K562 (cell line): Measurements from ENCODE around the gene SLC39A5. TPM values are rescaled to one million over a fixed set of nuclear protein-coding genes. Genes with fewer than 3 reads are reported as not detected.
A peak's percentile ranks its signal among the peaks of the same experiment; 100 is the strongest.

ENCODE experiments used
- ERF ChIP-seq: fragments of 450-650 bp; formaldehyde crosslinking; IDR thresholded peaks from 2 replicates; pipeline ENCODE4 v1.4.0; 2020; ENCODE audit warnings: mild to moderate bottlenecking, mixed read lengths
- HDAC8 ChIP-seq: fragments of 450-650 bp; IDR thresholded peaks from 2 replicates; pipeline ENCODE4 v1.6.1; 2016; ENCODE audit warnings: mild to moderate bottlenecking, missing genetic modification characterization, moderate library complexity, missing compliant biosample characterization
- KDM4B ChIP-seq, 2 experiments: fragments of 450-650 bp in 1 of 2; sonication (generic) in 1 of 2; IDR thresholded peaks; 2 replicates each; pipeline ENCODE4 v1.6.1; 2016 to 2017; ENCODE audit warnings: borderline replicate concordance in 2 of 2, antibody characterized with exemption in 1 of 2, low read depth in 1 of 2, mild to moderate bottlenecking in 1 of 2
- POLR3A ChIP-seq: IDR thresholded peaks from 2 replicates; pipeline ENCODE4 v1.6.1; 2011; ENCODE audit warnings: borderline replicate concordance, mild to moderate bottlenecking, moderate library complexity; ENCODE audit not compliant: insufficient read length, insufficient read depth; ENCODE audit errors: extremely low read depth
- SIN3B ChIP-seq: fragments of 450-650 bp; IDR thresholded peaks from 2 replicates; pipeline ENCODE4 v1.6.1; 2017; ENCODE audit warnings: low read depth, mild to moderate bottlenecking, moderate library complexity
- SMAD1 ChIP-seq: fragments of 150-350 bp; IDR thresholded peaks from 2 replicates; pipeline ENCODE4 v1.6.1; 2014; ENCODE audit warnings: low read length, low read depth; ENCODE audit not compliant: partially characterized antibody
- SMAD3 ChIP-seq: fragments of 450-650 bp; formaldehyde crosslinking; conservative IDR thresholded peaks from 2 replicates; pipeline ENCODE4 v1.4.0; 2020; ENCODE audit warnings: mild to moderate bottlenecking
- SMARCE1 ChIP-seq: fragments of 450-650 bp; IDR thresholded peaks from 2 replicates; pipeline ENCODE4 v1.7.1; 2016; ENCODE audit warnings: mild to moderate bottlenecking
- TCF7 ChIP-seq: sonication (generic); IDR thresholded peaks from 2 replicates; pipeline ENCODE4 v1.6.1; 2016; ENCODE audit warnings: antibody characterized with exemption, borderline replicate concordance
- TEAD2 ChIP-seq: fragments of 450-650 bp; IDR thresholded peaks from 2 replicates; pipeline ENCODE4 v1.6.1; 2016; ENCODE audit warnings: missing genetic modification characterization, control low read depth, missing compliant biosample characterization
- ZNF232 ChIP-seq: sonication (generic); formaldehyde crosslinking; IDR thresholded peaks from 2 replicates; pipeline ENCODE4 v1.8.0; 2022; ENCODE audit warnings: mild to moderate bottlenecking, missing genetic modification reagents
- ZNF274 ChIP-seq: IDR thresholded peaks from 2 replicates; pipeline ENCODE4 v1.6.1; 2011; ENCODE audit warnings: low read depth, mild to moderate bottlenecking, low read length, moderate library complexity, borderline replicate concordance
- polyA plus RNA-seq, 8 experiments: library from polyadenylated mRNA; depleted of rRNA in 4 of 8; stranded (reverse) in 5 of 8; unstranded in 3 of 8; fragments of >200 nt; fragmentation: Nextera tagmentation in 2 of 8; fragmentation: Illumina TruSeq in 1 of 8; extraction: Ambion mirVana in 2 of 8; extraction: Trizol in 1 of 8; gene quantifications; 2 replicates each; pipeline versions ENCODE4 v1.2.1 to v1.2.3, GENCODE V29; 2011 to 2014; ENCODE audit warnings: inconsistent platforms in 1 of 8, missing spikeins in 1 of 8
- total RNA-seq, 7 experiments: library from RNA; depleted of rRNA in 6 of 7; stranded (reverse); fragments of >200 nt in 6 of 7; fragmentation: Illumina TruSeq in 2 of 7; extraction: Trizol in 2 of 7; gene quantifications; 2 replicates each; pipeline versions ENCODE4 v1.2.1 to v1.2.3, GENCODE V29; 2011 to 2021; ENCODE audit warnings: low replicate concordance in 1 of 7
- TF ChIP-seq, protein P1 (sequence below), 2 experiments: fragments of 450-650 bp in 1 of 2; sonication (generic) in 1 of 2; formaldehyde crosslinking in 1 of 2; IDR thresholded peaks in 1 of 2; conservative IDR thresholded peaks in 1 of 2; 2 replicates each; pipeline versions ENCODE4 v1.6.1 to v1.8.1; 2016 to 2023; ENCODE audit warnings: mild to moderate bottlenecking in 2 of 2, moderate library complexity in 2 of 2, inconsistent platforms in 1 of 2, missing genetic modification reagents in 1 of 2
- TF ChIP-seq, protein P2 (sequence below): fragments of 200-800 bp; sonication (Bioruptor generic); IDR thresholded peaks from 2 replicates; pipeline ENCODE4 v1.6.1; 2017; ENCODE audit warnings: missing genetic modification characterization, missing compliant biosample characterization
- TF ChIP-seq, protein P3 (sequence below), 2 experiments: fragments of 450-650 bp in 1 of 2; IDR thresholded peaks; 2 replicates each; pipeline ENCODE4 v1.6.1; 2011 to 2017; ENCODE audit warnings: low read depth in 2 of 2, antibody characterized with exemption in 1 of 2, borderline replicate concordance in 1 of 2, low read length in 1 of 2, mild to moderate bottlenecking in 1 of 2, mixed read lengths in 1 of 2; ENCODE audit not compliant: control insufficient read depth in 1 of 2
- TF ChIP-seq, protein P4 (sequence below), 2 experiments: fragments of 150-350 bp in 1 of 2; IDR thresholded peaks; 2 replicates each; pipeline ENCODE4 v1.6.1; 2012 to 2016; ENCODE audit warnings: low read depth in 2 of 2, low read length in 2 of 2, mild to moderate bottlenecking in 1 of 2, moderate library complexity in 1 of 2

The SLC39A5 gene
- total and polyA plus RNA-seq, 9 of the 15 experiments (the other 6 are each of a cell fraction or from before 2014, with no cell fraction given), result 0.08 to 0.10 TPM; not detected in 7

DNA sequence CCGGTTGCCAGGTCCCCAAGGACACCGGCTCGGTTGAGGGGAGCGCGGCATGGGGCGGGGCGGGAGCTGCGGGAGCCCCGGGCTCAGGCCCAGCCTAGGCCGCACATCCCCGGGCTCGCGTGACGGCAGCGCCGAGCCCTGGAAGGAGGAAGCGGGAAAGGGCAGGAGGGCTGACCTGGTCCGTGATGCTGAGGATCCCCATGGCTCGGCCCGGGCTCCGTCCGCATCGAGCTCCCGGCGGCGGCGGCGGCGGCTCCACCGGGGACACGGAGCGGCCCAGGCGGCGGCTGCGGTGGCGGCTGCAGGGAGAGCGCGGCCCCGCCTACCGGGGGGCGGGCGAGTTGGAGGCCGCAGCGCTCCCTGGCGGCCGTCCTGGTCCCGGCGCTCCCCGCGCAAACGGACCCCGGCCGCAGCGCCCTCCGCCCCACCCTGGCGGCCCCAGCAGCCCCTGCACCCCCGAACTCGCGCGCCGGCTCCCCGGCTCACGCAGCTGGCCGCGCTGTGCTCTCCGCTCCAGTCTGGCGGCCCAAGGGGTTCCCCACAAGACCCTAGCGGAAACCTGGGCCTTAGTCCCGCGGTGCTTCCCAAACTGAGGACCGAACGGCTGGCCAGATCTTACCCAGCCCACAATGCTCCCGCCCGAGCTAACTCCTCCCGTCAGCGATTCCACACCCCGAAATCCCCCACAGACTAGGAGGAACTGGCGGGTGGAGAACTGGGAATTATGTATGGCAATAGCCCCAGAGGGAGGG, 28.4 kb downstream of the SLC39A5 start, which contains the start of gene ANKRD52 (continued):
- TF ChIP-seq ZNF232 (CRISPR knock-in tag) (0 out of 2 replicates have a peak, but pooled peaks have one; percentile 10), TEAD2 (no peak), KDM4B (IDR thresholded peaks at IDR 0.05; ENCODE audit: borderline replicate concordance in 2 of 2, low read depth in 1 of 2) (peak in 1 of 2 experiments; percentile 40; a peak in 1 of 4 replicates), POLR3A (no peak), ERF (CRISPR knock-in tag) (0 out of 2 replicates have a peak, but pooled peaks have one; percentile 71), HDAC8 (no peak), SMARCE1 (peak; percentile 49; the same call in 1 of the 2 replicates), SMAD1 (peak; percentile 10), ZNF274 (no peak), TCF7 (no peak), SMAD3 (no peak), SIN3B (peak; percentile 67; the same call in 1 of the 2 replicates)
- TF ChIP-seq, protein P1, sequence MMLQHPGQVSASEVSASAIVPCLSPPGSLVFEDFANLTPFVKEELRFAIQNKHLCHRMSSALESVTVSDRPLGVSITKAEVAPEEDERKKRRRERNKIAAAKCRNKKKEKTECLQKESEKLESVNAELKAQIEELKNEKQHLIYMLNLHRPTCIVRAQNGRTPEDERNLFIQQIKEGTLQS (IDR thresholded peaks at IDR 0.05), result no peak
- TF ChIP-seq, protein P1 (CRISPR knock-in tag; conservative IDR thresholded peaks at IDR 0.05), result no peak
- TF ChIP-seq, protein P2, sequence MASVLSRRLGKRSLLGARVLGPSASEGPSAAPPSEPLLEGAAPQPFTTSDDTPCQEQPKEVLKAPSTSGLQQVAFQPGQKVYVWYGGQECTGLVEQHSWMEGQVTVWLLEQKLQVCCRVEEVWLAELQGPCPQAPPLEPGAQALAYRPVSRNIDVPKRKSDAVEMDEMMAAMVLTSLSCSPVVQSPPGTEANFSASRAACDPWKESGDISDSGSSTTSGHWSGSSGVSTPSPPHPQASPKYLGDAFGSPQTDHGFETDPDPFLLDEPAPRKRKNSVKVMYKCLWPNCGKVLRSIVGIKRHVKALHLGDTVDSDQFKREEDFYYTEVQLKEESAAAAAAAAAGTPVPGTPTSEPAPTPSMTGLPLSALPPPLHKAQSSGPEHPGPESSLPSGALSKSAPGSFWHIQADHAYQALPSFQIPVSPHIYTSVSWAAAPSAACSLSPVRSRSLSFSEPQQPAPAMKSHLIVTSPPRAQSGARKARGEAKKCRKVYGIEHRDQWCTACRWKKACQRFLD, result peak; percentile 60; the same call in 1 of the 2 replicates
- TF ChIP-seq, protein P3, sequence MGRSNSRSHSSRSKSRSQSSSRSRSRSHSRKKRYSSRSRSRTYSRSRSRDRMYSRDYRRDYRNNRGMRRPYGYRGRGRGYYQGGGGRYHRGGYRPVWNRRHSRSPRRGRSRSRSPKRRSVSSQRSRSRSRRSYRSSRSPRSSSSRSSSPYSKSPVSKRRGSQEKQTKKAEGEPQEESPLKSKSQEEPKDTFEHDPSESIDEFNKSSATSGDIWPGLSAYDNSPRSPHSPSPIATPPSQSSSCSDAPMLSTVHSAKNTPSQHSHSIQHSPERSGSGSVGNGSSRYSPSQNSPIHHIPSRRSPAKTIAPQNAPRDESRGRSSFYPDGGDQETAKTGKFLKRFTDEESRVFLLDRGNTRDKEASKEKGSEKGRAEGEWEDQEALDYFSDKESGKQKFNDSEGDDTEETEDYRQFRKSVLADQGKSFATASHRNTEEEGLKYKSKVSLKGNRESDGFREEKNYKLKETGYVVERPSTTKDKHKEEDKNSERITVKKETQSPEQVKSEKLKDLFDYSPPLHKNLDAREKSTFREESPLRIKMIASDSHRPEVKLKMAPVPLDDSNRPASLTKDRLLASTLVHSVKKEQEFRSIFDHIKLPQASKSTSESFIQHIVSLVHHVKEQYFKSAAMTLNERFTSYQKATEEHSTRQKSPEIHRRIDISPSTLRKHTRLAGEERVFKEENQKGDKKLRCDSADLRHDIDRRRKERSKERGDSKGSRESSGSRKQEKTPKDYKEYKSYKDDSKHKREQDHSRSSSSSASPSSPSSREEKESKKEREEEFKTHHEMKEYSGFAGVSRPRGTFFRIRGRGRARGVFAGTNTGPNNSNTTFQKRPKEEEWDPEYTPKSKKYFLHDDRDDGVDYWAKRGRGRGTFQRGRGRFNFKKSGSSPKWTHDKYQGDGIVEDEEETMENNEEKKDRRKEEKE (IDR thresholded peaks at IDR 0.05; ENCODE audit: borderline replicate concordance in 1 of 2, control insufficient read depth in 1 of 2, low read depth in 2 of 2, low read length in 1 of 2), result no peak
- TF ChIP-seq, protein P4, sequence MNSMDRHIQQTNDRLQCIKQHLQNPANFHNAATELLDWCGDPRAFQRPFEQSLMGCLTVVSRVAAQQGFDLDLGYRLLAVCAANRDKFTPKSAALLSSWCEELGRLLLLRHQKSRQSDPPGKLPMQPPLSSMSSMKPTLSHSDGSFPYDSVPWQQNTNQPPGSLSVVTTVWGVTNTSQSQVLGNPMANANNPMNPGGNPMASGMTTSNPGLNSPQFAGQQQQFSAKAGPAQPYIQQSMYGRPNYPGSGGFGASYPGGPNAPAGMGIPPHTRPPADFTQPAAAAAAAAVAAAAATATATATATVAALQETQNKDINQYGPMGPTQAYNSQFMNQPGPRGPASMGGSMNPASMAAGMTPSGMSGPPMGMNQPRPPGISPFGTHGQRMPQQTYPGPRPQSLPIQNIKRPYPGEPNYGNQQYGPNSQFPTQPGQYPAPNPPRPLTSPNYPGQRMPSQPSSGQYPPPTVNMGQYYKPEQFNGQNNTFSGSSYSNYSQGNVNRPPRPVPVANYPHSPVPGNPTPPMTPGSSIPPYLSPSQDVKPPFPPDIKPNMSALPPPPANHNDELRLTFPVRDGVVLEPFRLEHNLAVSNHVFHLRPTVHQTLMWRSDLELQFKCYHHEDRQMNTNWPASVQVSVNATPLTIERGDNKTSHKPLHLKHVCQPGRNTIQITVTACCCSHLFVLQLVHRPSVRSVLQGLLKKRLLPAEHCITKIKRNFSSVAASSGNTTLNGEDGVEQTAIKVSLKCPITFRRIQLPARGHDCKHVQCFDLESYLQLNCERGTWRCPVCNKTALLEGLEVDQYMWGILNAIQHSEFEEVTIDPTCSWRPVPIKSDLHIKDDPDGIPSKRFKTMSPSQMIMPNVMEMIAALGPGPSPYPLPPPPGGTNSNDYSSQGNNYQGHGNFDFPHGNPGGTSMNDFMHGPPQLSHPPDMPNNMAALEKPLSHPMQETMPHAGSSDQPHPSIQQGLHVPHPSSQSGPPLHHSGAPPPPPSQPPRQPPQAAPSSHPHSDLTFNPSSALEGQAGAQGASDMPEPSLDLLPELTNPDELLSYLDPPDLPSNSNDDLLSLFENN (IDR thresholded peaks at IDR 0.05; ENCODE audit: low read depth in 2 of 2, low read length in 2 of 2), result no peak; a peak in 1 of 4 replicates
